Vagina (tissue), 2 donors: ENCODE measurements around the gene TINCR. TPM values are rescaled to one million over a fixed set of nuclear protein-coding genes. Genes with fewer than 3 reads are reported as not detected.
A peak's percentile ranks its signal among the peaks of the same experiment; 100 is the strongest.

Experiments used
- DNase-seq, 2 donors: peaks; one replicate each; pipeline ENCODE4 v3.0.0-alpha.2; 2017; ENCODE audit errors: extremely low spot score in 2 of 2
- H3K27ac ChIP-seq: fragments of 200-600 bp; sonication (generic); one replicate; pipeline ENCODE4 v1.5.1; 2019
- H3K27me3 ChIP-seq: fragments of 200-600 bp; sonication (generic); one replicate; pipeline ENCODE4 v1.5.1; 2019
- H3K36me3 ChIP-seq, 2 donors: fragments of 200-600 bp; sonication (generic); one replicate each; pipeline ENCODE4 v1.5.1; 2017 to 2019
- H3K4me1 ChIP-seq: fragments of 200-600 bp; sonication (generic); one replicate; pipeline ENCODE4 v1.5.1; 2019
- H3K4me3 ChIP-seq, 2 donors: fragments of 200-600 bp; sonication (generic); 1 replicate in 1 of 2; 2 replicates in 1 of 2; pipeline ENCODE4 v1.5.1; 2016 to 2019
- H3K9me3 ChIP-seq: fragments of 200-600 bp; sonication (generic); one replicate; pipeline ENCODE4 v1.5.1; 2019
- POLR2A ChIP-seq, 2 donors: fragments of 450-650 bp; IDR thresholded peaks; one replicate each; pipeline ENCODE4 v1.6.1; 2017; ENCODE audit warnings: antibody characterized with exemption in 2 of 2, mild to moderate bottlenecking in 2 of 2, moderate library complexity in 2 of 2
- POLR2AphosphoS5 ChIP-seq, 2 donors: sonication (generic); formaldehyde crosslinking; IDR thresholded peaks; one replicate each; pipeline ENCODE4 v1.9.0; 2017; ENCODE audit warnings: antibody characterized with exemption in 2 of 2, mild to moderate bottlenecking in 2 of 2, low read depth in 1 of 2; ENCODE audit not compliant: insufficient read depth in 1 of 2
- intact Hi-C: fragments of 100-400 bp; cut with DNase I; formaldehyde crosslinking; loops from one replicate; pipeline ENCODE4 v1.15.1; 2023
- total RNA-seq: library from RNA; depleted of rRNA; stranded (reverse); fragments of >200 nt; gene quantifications from one replicate; pipeline ENCODE4 v1.2.3, GENCODE V29; 2016
- TF ChIP-seq, protein P1 (sequence below), 3 experiments: fragments of 450-650 bp in 2 of 3; fragments of 200-600 bp in 1 of 3; sonication (generic) in 1 of 3; IDR thresholded peaks; one replicate each; pipeline ENCODE4 v1.5.1; 2017 to 2019; ENCODE audit warnings: antibody characterized with exemption in 3 of 3, mild to moderate bottlenecking in 2 of 3, moderate library complexity in 2 of 3

Gene TINCR
- total RNA-seq, 1 donor from 2014 or later = 37.1 TPM

DNA sequence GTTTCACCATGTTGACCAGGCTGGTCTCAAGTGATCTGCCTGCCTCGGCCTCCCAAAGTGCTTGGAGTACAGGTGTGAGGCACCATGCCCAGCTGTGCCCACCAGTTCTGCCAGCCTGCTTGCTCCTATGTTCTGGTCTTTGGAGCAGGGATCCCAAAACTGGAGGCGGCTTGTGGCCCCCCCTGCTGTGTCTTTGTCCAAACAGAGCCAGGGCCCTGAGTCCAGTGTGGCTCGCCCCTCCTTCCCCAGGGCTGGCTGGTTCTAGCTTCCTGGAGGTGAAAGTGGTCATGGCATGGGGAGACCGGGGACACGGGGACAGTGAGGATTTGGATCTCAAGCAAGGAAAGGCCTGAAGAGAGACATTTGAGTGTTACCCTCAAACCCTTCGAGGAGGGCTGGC lies 11.5 kb upstream of the TINCR start:
- DNase-seq = no peak
- no peaks in the 10 kb centered on the region for H3K27me3 ChIP-seq
- no peak for TF ChIP-seq POLR2A (IDR thresholded peaks at IDR 0.05)
- TF ChIP-seq, protein P1, sequence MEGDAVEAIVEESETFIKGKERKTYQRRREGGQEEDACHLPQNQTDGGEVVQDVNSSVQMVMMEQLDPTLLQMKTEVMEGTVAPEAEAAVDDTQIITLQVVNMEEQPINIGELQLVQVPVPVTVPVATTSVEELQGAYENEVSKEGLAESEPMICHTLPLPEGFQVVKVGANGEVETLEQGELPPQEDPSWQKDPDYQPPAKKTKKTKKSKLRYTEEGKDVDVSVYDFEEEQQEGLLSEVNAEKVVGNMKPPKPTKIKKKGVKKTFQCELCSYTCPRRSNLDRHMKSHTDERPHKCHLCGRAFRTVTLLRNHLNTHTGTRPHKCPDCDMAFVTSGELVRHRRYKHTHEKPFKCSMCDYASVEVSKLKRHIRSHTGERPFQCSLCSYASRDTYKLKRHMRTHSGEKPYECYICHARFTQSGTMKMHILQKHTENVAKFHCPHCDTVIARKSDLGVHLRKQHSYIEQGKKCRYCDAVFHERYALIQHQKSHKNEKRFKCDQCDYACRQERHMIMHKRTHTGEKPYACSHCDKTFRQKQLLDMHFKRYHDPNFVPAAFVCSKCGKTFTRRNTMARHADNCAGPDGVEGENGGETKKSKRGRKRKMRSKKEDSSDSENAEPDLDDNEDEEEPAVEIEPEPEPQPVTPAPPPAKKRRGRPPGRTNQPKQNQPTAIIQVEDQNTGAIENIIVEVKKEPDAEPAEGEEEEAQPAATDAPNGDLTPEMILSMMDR (IDR thresholded peaks at IDR 0.05) = no peak
- TF ChIP-seq POLR2AphosphoS5 (IDR thresholded peaks at IDR 0.05; ENCODE audit: insufficient read depth in 1 of 2, low read depth in 1 of 2) = no peak
- H3K27ac ChIP-seq = no peak overlapping the region
- H3K4me3 ChIP-seq = no peak overlapping the region
- H3K36me3 ChIP-seq = no peaks in the 10 kb centered on the region
- intact Hi-C loops = loop anchor here (5.0 kb wide), 1 partner anchor 532 kb away; no protein-coding TSS in a partner anchor
- peaks cover 9% of the 10 kb centered on the region for H3K4me1 ChIP-seq
- no peaks in the 10 kb centered on the region for H3K9me3 ChIP-seq

DNA sequence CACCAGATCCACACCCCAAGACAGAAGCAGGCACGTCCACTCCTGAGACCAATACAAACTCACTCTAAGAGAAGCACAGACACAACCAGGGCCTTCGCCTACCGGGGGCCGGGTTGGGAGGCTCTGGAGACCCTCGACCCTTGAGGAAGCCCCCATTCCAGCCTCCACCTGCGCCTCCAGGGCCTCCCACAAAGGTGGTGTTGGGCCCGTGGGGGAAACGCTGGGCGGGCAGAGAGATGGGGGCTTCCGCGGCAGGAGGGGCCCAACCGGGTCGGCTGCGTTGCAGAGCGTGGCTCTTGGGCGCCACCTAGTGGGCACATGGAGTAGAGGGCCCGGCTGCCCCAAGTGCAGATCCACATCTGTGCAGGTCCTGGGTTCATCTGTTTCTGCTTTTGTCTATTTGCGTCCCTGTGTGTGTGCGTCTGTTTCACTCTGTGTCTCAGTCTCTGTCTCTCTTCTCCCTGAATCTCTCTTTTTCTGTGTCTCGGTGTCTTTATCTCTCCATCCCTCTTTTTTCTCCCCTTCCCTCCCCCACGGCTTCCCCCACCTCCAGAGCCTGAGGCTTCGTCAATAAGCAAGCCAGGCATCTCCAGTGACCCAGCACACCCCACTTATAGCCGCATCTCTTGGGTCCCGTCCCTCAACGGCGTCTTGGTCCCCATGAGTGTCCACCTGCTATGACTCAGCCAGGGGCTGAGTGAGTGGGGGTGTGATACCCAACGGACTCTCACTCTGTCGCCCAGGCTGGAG lies 10.5 kb upstream of the TINCR start:
- no peaks in the 10 kb centered on the region for H3K9me3 ChIP-seq
- intact Hi-C loops = loop anchor here (5.0 kb wide), 1 partner anchor 531 kb away; no protein-coding TSS in a partner anchor
- peak overlapping the region in 1 of 2 donors; percentile 15 for H3K4me3 ChIP-seq
- TF ChIP-seq POLR2AphosphoS5 (IDR thresholded peaks at IDR 0.05; ENCODE audit: insufficient read depth in 1 of 2, low read depth in 1 of 2) (no peak), POLR2A (IDR thresholded peaks at IDR 0.05) (no peak)
- TF ChIP-seq, protein P1 (IDR thresholded peaks at IDR 0.05) = peak; percentile 76 to 92 (median 87)
- no peaks in the 10 kb centered on the region for H3K27me3 ChIP-seq
- H3K4me1 ChIP-seq = peaks cover 9% of the 10 kb centered on the region
- no peaks in the 10 kb centered on the region for H3K36me3 ChIP-seq
- DNase-seq = no peak
- H3K27ac ChIP-seq = peak overlapping the region; percentile 64

DNA sequence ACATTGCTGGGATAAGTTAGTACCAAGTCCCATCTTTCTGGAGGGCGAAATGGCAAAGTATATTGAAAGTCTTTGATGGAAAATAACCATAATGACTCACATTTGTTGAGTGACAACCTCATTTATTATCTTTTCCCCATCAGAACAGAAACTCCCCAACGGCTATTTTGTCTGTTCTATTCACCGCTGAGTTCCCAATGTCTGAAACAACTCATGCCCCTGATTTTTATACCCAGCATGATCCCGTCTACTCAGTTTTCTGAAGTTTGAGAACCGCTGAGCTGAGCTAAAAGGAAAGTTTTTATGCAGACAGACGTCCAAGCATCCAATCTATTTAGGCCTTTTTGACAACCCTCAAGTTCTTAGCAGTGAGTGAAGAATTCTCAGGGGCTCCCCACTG lies 7.8 kb upstream of the TINCR start:
- no peak overlapping the region for H3K27ac ChIP-seq
- TF ChIP-seq, protein P1 (IDR thresholded peaks at IDR 0.05) = no peak
- H3K27me3 ChIP-seq = no peaks in the 10 kb centered on the region
- DNase-seq = no peak
- H3K4me1 ChIP-seq = peaks cover 9% of the 10 kb centered on the region
- no peaks in the 10 kb centered on the region for H3K9me3 ChIP-seq
- intact Hi-C loops = loop anchor here (5.0 kb wide), 1 partner anchor 528 kb away; no protein-coding TSS in a partner anchor
- no peaks in the 10 kb centered on the region for H3K36me3 ChIP-seq
- no peak overlapping the region for H3K4me3 ChIP-seq

DNA sequence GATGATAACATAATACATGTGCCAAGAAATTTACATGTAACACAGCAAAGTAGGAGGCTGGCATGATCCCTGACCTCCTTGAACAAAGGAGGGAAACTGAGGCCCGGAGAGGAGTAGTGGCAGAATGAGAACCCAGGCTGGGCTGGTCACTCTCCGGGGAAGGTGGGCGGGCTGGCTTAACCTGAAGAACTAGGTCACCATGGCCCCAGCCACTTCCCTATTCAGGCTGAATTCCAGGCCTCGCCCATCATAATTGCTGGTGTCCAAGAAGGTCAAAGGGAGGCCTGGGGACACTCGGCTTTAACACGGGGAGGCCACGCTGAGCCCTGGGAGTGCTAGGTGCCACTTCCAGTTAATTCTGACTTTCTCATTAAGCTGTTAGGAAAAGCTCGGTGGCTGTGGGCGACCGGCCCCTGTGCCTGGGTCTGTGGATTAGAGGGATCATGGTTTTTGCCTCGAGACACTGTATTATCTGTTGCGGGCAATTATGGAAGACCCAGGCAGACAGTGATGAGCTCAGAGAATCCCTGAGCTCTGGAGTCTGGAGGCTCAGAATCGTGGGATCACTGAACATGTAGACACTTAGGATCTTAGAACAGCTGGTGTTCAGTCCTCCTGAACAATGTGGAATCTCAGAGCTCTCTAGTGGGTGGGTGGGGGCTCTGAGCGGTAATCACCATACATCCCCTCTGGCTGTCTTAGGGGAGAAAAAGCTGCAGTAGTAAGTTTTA lies 5.0 kb upstream of the TINCR start:
- DNase-seq = no peak
- Histone ChIP-seq H3K9me3 (no peaks in the 10 kb centered on the region), H3K27me3 (no peaks in the 10 kb centered on the region), H3K36me3 (no peaks in the 10 kb centered on the region), H3K27ac (no peak overlapping the region), H3K4me3 (no peak overlapping the region), H3K4me1 (peaks cover under 1% of the 10 kb centered on the region)
- TF ChIP-seq POLR2AphosphoS5 (IDR thresholded peaks at IDR 0.05; ENCODE audit: insufficient read depth in 1 of 2, low read depth in 1 of 2) = no peak
- TF ChIP-seq POLR2A (IDR thresholded peaks at IDR 0.05) = no peak
- TF ChIP-seq, protein P1 (IDR thresholded peaks at IDR 0.05) = no peak
- intact Hi-C loops = no loop called here

DNA sequence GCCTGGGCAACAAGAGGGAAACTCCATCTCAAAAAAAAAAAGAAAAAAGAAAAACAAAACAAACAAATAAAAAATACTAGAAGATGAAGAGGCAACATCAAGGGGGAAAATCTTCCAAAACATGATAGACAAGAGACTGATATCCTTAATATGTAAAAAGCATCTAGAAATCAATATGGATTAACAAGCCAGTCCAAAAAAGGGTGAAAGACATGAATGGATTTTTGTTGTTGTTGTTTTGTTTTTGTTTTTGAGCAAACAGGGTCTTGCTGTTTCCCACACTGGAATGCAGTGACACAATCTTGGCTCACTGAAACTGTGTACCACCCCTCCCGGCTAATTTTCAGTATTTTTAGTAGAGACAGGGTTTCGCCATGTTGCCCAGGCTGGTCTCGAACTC lies 4.0 kb upstream of the TINCR start:
- no peak overlapping the region for H3K4me3 ChIP-seq
- no peaks in the 10 kb centered on the region for H3K4me1 ChIP-seq
- no peak for TF ChIP-seq POLR2AphosphoS5 (IDR thresholded peaks at IDR 0.05; ENCODE audit: insufficient read depth in 1 of 2, low read depth in 1 of 2)
- no peak for TF ChIP-seq POLR2A (IDR thresholded peaks at IDR 0.05)
- TF ChIP-seq, protein P1 (IDR thresholded peaks at IDR 0.05) = no peak
- H3K27ac ChIP-seq = no peak overlapping the region
- no peaks in the 10 kb centered on the region for H3K36me3 ChIP-seq
- intact Hi-C loops = no loop called here
- no peaks in the 10 kb centered on the region for H3K9me3 ChIP-seq
- no peak for DNase-seq
- H3K27me3 ChIP-seq = no peaks in the 10 kb centered on the region
